Measurements from ENCODE around the gene TRAF3.
"Not testable (repeated sequence)": the region's sequence is repeated elsewhere in the genome, so short reads cannot be mapped to it uniquely, and the experiment has no call there.

TRAF3 gene

DNA sequence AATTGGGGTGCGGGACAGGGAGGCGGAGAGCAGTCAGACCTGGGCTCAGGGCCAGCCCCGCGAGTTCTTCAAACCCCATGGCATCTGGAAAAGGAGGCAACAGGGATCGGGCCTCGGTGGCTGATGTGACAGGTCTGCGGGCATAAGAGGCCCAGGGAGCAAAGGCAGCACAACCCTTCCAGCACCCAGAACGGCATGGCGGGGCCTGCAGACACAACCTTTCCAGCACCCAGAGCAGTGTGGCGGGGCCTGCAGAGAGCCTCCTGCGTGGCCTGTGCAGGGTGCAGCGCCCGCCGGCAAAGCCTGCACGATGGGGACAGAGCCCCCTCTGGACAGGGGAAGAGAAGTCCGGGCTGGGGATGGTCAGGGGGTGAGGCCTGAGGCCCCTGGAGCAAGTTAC is 26.2 kb upstream of the TRAF3 start:
- DNase-seq (ENCODE audit: low read depth), result no peak

DNA sequence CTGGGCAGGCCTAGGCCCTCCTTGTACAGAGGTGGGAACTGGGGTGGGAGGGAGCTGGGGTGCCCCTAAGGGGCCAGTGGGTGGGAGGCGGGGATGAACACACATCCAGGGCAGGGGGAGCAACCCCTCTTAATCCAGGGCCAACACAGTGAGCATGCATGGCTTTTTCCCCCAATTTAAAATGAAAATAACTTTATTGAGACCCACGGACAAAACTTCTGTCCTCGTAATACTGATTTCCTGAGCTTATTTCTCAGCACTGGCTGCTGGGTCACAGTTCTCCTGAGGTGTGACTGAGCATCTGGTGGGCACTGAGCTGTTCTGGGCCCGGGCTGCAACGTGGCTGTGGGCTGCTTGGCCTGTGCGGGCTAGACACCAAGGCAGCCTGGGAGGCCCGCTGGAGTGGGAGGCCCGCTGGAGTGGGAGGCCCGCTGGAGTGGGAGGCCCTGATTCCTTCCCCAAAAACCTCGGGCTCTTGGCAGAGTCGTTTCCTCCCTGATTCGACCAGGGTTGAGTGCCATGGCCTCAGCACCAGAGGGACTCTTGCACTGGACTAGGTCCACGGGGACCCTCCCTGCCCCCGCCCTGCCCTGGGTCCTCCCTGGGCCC is 24.9 kb upstream of the TRAF3 start:
- no peak for DNase-seq (ENCODE audit: low read depth)

DNA sequence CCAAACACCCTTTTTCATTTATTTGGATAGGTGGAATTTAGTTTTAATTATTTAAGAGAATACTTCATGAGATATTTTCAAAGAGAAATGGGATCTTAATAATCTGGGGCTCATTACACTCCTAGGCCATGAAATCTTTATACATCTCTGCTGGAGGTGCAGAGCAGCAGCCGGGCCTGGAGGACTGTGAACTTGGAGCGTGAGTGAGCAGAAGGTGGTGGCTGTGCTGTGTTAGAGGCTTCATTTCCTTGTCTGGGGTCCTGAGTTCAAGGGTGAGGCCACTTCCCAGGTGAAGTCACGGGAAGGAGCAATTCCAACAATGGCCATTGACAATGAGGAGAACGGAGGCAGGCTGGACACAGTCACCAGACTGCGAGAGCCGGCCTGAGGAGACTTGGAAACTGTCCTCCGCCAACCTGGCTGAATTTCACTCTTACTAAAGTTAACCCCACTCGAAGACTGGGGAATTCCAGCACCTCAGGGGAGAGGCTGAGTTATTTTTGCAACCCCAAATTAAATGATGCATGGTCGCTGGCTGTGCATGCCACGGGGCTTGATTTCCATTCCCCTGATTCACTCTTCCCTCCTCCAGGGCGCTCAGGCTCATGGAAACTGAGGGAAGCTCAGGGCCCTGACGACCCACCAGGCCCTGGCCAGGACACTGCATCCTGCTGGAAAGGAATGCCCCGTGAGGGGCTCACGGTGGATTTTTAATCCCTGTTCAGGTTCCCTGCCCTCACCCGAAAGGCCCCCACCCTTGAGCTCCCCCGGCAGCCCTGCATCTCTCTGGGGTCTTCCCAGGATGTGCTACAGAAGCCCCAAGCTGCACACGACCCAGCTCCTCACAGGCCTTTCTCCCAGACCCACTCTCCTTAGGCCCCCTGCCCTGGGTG is 22.6 kb upstream of the TRAF3 start:
- DNase-seq (ENCODE audit: low read depth), result no peak

DNA sequence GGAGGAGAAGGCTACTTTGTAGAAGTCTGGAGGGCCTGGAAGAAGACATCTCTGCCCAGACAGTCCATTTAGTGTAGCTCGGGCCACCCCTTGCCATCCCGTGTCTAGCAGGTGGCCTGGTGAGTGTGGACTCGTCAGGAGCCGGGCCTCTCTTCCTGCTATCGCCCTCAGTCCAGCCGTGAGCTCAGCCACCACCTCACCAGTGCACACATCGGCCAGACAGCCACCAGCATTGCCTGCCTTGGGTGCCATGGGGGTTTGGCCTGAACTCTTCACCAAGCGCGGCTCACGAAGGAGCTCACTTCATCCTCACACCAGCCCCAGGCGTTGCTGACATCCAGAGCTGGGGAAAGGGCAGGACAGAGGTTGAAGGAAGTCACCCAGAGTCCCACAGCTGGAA is 19.6 kb upstream of the TRAF3 start:
- DNase-seq (ENCODE audit: low read depth), result no peak

GRCh38 chr14:102758087-102758486 is 19.2 kb upstream of the TRAF3 start:
- DNase-seq (ENCODE audit: low read depth), result no peak

DNA sequence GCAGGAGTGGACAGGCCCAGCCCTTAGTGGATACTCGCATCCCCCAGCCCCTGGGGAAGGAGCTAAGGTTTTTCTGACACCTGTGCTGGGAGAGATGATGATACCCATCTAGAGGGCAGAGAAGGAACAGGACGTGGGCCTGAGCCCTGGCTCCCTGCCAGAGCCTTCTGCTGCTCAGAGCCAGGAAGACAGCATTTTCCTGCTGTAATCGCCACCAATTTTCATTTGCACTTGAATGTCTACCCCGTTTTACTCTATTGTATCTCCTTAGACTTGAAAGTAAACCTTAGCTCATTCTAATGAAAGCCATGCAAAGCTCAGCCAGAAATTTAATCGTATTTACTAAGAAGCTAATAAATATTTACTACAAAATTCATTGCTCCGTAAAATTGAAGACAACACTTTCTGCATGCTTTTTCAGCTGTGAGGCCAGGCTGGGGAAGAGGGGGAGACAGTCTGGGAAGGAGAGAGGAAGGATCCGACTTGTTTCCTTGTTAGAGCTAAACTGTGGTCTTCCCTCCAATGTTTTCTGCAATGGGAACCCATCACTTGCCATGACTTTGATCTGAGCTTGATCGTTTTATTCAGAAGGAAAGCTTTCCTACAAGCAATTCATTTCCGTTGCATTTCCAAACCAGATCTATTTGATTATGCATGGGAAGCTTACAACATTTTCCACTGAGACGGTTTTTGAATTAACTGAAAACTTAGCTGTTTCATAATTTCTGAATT is 17.6 kb upstream of the TRAF3 start:
- DNase-seq (ENCODE audit: low read depth), result no peak

DNA sequence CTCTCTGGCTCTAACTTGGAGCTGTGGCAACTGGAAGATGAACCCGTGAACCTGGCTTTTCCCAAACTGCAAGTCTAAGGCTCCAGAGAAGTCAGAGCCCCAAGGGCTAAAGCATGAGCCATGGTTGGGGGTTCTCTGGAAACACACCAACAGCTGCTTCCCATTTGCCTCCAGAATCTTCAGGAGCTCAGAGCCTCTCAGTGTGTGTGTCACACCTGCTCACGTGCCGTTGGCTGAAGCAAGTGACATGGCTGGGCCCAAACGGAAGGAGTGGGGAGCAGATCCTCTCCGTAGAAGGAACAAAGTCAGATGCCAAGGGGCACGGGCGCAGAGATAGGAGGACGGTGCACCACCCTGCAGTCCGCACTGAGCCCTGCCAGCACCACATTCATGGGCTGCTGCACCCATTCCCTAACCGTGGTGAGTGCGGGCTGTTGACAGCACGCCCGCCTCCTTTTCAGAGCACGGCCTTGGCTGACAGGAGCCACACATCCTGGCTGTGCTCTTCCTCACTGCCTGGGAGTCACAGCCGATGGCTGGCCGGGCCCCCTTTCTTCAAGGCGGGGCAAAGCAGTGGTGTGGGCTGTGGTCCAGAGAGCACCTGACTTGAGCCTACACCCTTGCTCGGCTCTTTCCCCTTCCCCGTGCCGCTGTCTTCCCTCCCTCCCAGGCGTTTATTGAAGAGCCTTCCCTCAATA is 16.6 kb upstream of the TRAF3 start:
- DNase-seq (ENCODE audit: low read depth), result no peak

DNA sequence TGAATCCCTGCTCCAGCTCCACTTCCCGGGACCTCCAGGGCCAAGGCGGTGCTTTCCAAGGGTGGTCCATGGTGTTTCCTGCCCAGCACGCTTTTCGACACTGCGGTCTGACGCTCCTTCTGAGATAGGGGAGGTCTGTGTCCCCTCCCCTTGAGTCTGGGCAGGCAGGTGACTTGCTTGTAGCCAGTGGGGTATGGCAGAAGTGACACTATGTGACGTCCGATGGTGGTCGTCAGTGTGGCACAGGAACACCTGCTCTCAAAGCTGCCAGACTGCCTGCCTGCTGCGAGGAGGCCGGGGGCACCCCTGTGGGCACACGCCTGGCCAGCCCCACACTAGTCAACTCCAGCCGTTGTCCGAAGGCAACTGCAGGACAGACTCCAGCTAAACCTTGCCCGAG is 16.0 kb upstream of the TRAF3 start:
- no peak for DNase-seq (ENCODE audit: low read depth)

DNA sequence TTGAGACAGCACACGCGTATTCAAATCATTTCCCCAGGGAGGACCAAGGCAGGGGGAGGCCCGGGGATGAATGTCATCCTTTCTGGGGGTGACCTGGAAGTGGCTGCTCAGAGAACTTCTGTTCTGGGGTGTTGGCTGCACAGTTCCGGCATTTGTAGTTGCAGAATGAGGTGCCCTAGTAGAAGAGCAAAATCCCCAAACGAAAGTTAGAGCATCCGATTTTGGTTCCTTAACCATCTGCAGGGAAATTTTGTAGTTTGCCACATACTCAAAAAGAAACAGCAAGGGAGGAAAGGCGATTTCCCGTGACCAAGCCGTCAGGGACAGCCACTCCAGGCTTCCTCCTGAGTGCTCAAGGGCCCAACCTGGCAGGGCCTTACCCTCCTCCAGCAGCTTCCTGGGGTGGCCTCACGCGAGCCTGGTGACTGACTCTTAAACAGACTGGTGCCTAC is 13.0 kb upstream of the TRAF3 start:
- DNase-seq (ENCODE audit: low read depth), result no peak

GRCh38 chr14:102765770-102766169 is 11.5 kb upstream of the TRAF3 start:
- not testable (repeated sequence) for DNase-seq (ENCODE audit: low read depth)

DNA sequence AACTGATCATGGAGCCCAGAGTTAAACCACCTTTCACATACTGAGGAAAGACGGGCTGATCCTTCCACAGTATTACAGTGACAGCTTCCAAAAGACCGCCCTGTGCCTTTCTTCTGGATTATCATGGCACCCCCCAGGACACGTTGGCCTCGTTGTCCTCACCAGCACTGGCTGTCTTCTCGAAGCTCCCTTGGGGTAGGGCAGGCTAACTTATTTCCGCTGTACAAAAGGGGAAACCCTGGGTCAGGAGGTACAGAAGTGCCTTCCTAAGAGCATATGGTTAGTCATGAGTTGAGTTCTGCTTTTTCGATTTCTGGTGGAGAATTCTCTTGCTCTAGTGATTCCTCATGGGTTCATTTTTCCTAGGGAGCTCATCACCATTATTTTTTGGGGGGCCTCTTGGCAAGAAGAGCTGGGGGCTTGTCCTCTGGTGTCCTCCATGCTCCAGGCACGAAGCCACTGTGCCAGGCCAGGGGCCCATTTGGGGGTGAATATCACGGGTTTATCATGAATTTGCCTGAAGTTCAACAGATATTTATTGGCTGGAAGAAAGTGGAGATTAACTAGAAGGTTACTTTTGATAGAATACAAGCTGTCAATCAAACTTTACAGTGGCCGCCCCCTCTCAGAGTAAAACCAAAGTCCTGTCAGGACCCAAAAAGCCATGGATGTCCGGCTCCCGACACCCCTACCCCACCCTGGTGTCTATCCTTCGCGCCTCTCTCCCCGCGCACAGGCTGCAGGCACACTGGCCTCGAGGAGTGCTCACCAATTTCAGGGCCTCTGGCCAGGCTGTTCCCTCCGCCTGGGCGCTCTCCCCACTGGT is 8.8 kb upstream of the TRAF3 start:
- no peak for DNase-seq (ENCODE audit: low read depth)

- no peak for DNase-seq (ENCODE audit: low read depth)
Observed at GRCh38 chr14:102769049-102769327, 8.3 kb upstream of the TRAF3 start.

GRCh38 chr14:102770147-102771123 is 6.8 kb upstream of the TRAF3 start:
- no peak for DNase-seq (ENCODE audit: low read depth)

DNA sequence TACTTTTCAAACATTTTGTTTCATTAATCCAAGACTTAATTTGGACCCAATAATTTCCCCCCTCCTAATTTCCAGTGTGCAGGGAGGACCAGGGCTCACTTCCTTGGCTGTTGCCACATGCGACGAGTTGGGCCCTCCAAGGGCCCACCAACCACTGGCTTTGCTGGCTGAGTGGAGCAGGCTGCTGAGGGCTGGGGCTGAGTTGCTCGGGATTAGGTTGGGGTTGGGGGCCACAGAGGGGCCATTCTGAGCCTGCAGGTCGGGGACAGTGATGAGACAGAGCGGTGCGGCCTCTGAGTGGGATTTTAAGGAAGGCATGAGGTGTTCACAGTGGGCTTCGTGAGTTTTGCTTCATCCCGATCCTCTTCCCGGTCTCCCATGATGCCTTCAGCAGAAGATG is 6.1 kb upstream of the TRAF3 start:
- DNase-seq (ENCODE audit: low read depth), result no peak

DNA sequence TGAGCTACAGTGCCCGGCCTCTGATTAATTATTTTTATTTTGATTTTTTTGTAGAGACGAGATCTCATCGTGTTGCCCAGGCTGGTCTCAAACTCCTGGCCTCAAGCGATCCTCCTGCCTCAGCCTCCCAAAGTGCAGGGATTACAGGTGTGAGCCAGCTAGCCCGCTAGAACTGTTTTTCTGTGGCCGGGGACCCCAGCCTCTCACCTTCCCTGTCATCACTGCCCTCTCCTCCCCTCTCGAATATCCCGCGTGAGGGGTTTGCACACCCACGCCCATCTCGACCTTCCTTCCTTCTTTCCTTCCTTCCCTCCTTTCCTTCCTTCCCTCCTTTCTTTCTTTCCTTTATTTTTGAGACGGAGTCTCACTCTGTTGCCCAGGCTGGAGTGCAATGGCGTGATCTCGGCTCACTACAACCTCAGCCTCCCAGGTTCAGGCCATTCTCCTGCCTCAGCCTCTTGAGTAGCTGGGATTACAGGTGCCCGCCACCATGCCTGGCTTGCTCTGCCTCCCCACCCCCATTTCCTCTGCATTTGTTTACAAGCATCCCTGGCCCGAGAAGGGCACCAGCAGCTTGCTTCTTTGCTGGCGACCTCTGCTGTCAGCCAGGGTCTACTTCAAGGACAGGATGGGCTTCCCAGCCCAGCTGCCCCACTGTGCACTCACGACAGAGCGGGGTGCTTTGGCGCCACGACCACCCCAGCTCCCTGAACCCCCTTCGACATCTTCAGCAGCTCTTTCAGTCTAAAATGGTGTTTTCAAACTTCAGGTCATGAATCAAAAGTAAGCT is 4.3 kb upstream of the TRAF3 start:
- no peak for DNase-seq (ENCODE audit: low read depth)

DNA sequence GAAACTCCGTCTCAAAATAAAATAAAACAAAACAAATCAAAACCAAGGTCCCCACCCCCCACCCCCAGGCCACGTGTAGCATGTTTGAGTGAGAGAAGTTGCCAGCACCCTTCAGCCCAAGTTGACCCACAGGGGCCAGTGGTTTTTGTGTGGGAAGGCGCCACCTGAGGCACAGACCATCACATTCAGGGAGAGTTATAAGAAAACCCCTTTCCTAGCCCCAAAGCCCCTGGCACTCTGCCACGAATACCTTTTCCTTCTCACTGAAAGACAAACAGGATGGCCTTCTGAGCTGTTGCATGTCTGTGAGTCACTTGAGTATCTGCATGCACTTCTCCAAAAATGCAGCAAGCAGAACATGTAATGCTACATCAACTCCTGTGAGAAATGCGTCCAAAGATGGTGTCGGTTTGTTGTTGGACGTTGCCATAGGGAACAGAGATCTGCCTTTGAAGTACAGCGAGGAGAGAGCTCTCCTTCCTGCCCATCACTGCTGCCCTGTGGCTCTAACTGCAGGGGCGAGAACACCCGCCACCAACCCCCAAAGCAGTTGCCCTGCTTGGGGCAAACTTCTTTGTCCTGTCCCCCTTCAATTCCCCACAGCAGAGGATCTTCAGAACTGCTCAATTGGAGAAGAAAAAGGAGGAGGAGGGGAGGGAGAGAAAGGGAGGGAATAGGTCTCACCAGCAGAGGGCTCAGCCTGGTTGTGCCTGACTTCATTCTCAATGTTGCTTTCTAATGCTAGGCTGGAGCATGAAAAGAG is 2.7 kb upstream of the TRAF3 start:
- peak; percentile 25 for DNase-seq (ENCODE audit: low read depth)

DNA sequence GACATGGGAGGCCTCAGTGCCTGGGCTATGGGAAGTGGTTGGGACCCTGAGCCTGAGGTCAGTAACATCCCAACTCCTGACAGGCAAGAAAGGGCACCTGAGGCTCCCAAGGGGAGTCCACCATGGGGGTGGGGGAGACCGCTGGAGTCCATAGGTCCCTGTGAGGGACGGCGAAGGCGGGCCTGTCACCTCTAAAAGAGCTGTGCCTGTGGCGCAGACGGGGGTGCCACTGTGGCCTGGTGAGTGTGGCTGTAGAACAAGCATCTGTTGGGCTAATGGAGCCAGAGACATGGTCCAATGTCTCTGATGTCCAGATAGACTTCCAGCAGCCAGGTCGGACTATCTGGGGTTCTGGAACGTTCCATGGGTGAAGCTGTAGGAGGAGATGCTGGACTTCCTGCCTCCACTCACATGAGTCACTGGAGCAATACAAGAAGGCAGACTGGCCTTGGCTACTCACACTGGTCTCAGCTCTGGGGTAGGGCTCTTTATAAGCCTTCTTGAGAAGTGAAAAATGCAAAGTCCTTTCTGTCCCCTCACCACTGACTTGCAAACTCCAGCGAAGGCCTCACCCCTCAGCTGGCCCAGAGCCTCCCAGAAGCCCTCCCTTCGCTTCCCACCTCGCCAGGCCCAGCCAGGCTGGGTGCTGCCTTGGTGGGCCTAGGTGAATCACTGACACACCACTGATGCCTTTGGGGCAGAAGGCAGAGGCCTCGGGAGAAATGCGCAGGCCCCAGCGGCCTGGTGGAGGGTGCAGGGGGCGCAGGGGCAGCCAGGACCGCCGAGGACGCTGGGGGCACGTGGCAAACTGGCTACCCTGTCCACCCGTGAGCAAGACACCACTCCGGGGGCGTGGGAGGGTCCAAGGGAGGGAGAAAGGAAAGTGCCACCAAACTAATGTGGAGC is 1.1 kb upstream of the TRAF3 start:
- no peak for DNase-seq (ENCODE audit: low read depth)

All from stimulated activated CD8-positive, alpha-beta memory T cell treated with anti-CD3 and anti-CD28 coated beads, Interleukin-12 subunit alpha, Interleukin-12 subunit beta, amount 100 ng/mL, for 4 hours (primary cell).